ENCODE results near the gene N4BP2L1. TPM values are rescaled to one million over a fixed set of nuclear protein-coding genes. Genes with fewer than 3 reads are reported as not detected.

Gene N4BP2L1
- polyA plus RNA-seq, 1 of the 3 experiments (the other 2 are of a cell fraction), result 1.2 TPM

GRCh38 chr13:32408296-32409000 lies 19.5 kb downstream of the N4BP2L1 start:
- Histone ChIP-seq H3K4me3 (ENCODE audit: low read depth in 2 of 2, low read length in 1 of 2) (no peak overlapping the region), H3K4me2 (no peak overlapping the region)
- CTCF ChIA-PET, result no interaction called here

More at GRCh38 chr13:32408296-32409000, 19.5 kb downstream of the N4BP2L1 start:
- no peaks in the 10 kb centered on the region for H4K20me1 ChIP-seq (ENCODE audit: insufficient read depth)
- no peak for DNase-seq
- no peaks in the 10 kb centered on the region; a peak in 1 of 4 replicates for H3K4me1 ChIP-seq (ENCODE audit: control insufficient read depth in 1 of 2, insufficient read depth in 2 of 2, low read depth in 1 of 2, low read length in 1 of 2)
- no peak overlapping the region for H2AFZ ChIP-seq (ENCODE audit: low read depth)
- H3K27ac ChIP-seq (ENCODE audit: low read depth in 2 of 2, low read length in 1 of 2), result no peak overlapping the region
- no peaks in the 10 kb centered on the region for H3K27me3 ChIP-seq (ENCODE audit: insufficient read depth)
- POLR2A ChIA-PET, result no interaction called here
- no peaks in the 10 kb centered on the region for H3K36me3 ChIP-seq (replicated peaks in 1 of 2; ENCODE audit: control insufficient read depth in 1 of 2, insufficient read depth in 2 of 2, low read length in 1 of 2)
- H3K9ac ChIP-seq, result no peak overlapping the region
- no peaks in the 10 kb centered on the region for H3K79me2 ChIP-seq (ENCODE audit: insufficient read depth)
- no peak for TF ChIP-seq REST (IDR thresholded peaks at IDR 0.05; ENCODE audit: low read depth, low read length)
- no peak for TF ChIP-seq SIN3A (IDR thresholded peaks at IDR 0.05; ENCODE audit: borderline replicate concordance, low read depth, low read length)
- TF ChIP-seq EZH2phosphoT487 (IDR thresholded peaks at IDR 0.05; ENCODE audit: borderline replicate concordance, low read depth), result no peak
- TF ChIP-seq RXRA (IDR thresholded peaks at IDR 0.05; ENCODE audit: borderline replicate concordance, low read depth), result no peak
- TF ChIP-seq MXI1 (IDR thresholded peaks at IDR 0.05; ENCODE audit: low read depth, low read length), result no peak
- no peak for TF ChIP-seq PBX3 (IDR thresholded peaks at IDR 0.05)
- no peak for TF ChIP-seq FOXJ3 (CRISPR knock-in tag; IDR thresholded peaks at IDR 0.05)
- no peak for TF ChIP-seq NRF1 (IDR thresholded peaks at IDR 0.05; ENCODE audit: low read depth, low read length)
- H3K9me2 ChIP-seq, result no peaks in the 10 kb centered on the region
- H3K9me3 ChIP-seq, result no peaks in the 10 kb centered on the region
- H3F3A ChIP-seq (replicated peaks; ENCODE audit: insufficient read depth), result no peaks in the 10 kb centered on the region
- 90% methylated on average over 9 of the region's 9 CpGs for WGBS (ENCODE audit: low lambda C conversion rate)

All from SK-N-SH (cell line).